NT2/D1 (cell line): Measurements from ENCODE around the gene SETDB2.

Experiments
- SUZ12 ChIP-seq: IDR thresholded peaks from 2 replicates; pipeline ENCODE4 v1.6.1; 2011; ENCODE audit not compliant: insufficient read length, insufficient read depth; ENCODE audit errors: extremely low read depth
- YY1 ChIP-seq: IDR thresholded peaks from 2 replicates; pipeline ENCODE4 v1.6.1; 2011; ENCODE audit not compliant: insufficient read length, insufficient read depth
- ZNF274 ChIP-seq: IDR thresholded peaks from 2 replicates; pipeline ENCODE4 v1.6.1; 2011; ENCODE audit warnings: mild to moderate bottlenecking, low read depth, low read length

- TF ChIP-seq YY1 (no peak), SUZ12 (no peak), ZNF274 (no peak)
These were observed 39.4 kb upstream of the SETDB2 start for GRCh38 chr13:49404703-49405020.
